Endothelial cell of umbilical vein (primary cell): ENCODE data around the gene YPEL1. TPM values are rescaled to one million over a fixed set of nuclear protein-coding genes. Genes with fewer than 3 reads are reported as not detected.

Experiments used
- BruUV-seq: library from RNA; stranded (reverse); fragments of 400-500 nt; replicated peaks from 2 replicates; lab custom pipeline; 2021; lab: Mats Ljungman, UMichigan
- CTCF ChIA-PET: fragments of 300-600, 350-600 bp; sonication (Branson Sonifier 250); formaldehyde crosslinking; loops from one replicate; lab custom pipeline; 2021; ENCODE audit warnings: antibody characterized with exemption, inconsistent platforms; lab: Charles Lee
- POLR2A ChIA-PET: fragments of 300-600, 350-600 bp; sonication (Branson Sonifier 250); formaldehyde crosslinking; loops from one replicate; lab custom pipeline; 2021; ENCODE audit warnings: antibody characterized with exemption, inconsistent platforms; lab: Charles Lee
- DNase-seq: peaks from one replicate; pipeline ENCODE4 v3.0.0-alpha.2; 2011; ENCODE audit warnings: low read depth, low spot score
- FAIRE-seq: peaks from 2 replicates; lab custom pipeline; 2011; peaks lifted over from hg19 to GRCh38; lab: Jason Lieb, UNC
- H2AFZ ChIP-seq: 2 replicates; pipeline ENCODE4 v1.6.0; 2012; ENCODE audit warnings: low read depth, low read length, control low read depth, inconsistent platforms
- H3K27ac ChIP-seq: 2 replicates; pipeline ENCODE4 v1.5.1; 2011; ENCODE audit warnings: low read depth, mild to moderate bottlenecking, control low read depth, low read length, moderate library complexity; ENCODE audit not compliant: insufficient read depth
- H3K27me3 ChIP-seq, 2 experiments: 2 replicates each; pipeline versions ENCODE4 v1.6.0 to v1.6.1; 2011; ENCODE audit warnings: low read length in 2 of 2, mixed read lengths in 1 of 2; ENCODE audit not compliant: control insufficient read depth in 2 of 2, insufficient read depth in 2 of 2
- H3K36me3 ChIP-seq, 2 experiments: 2 replicates in 1 of 2; 3 replicates in 1 of 2; pipeline ENCODE4 v1.5.1; 2011; ENCODE audit warnings: low read length in 2 of 2, mild to moderate bottlenecking in 1 of 2, moderate library complexity in 1 of 2; ENCODE audit not compliant: control insufficient read depth in 2 of 2, insufficient read depth in 2 of 2; ENCODE audit errors: extremely low read depth in 1 of 2
- H3K4me1 ChIP-seq: 3 replicates; pipeline ENCODE4 v1.5.1; 2011; ENCODE audit warnings: mild to moderate bottlenecking, low read length; ENCODE audit not compliant: control insufficient read depth, insufficient read depth; ENCODE audit errors: extremely low read depth
- H3K4me2 ChIP-seq: 2 replicates; pipeline ENCODE4 v1.6.1; 2011; ENCODE audit warnings: low read length, control low read depth, mixed read lengths; ENCODE audit not compliant: insufficient read depth
- H3K4me3 ChIP-seq, 3 experiments: fragments of 200-600 bp in 1 of 3; sonication (generic), shearing (Covaris generic) in 1 of 3; replicated peaks in 1 of 3; 2 replicates each; pipeline ENCODE4 v1.5.1; 2011 to 2016; ENCODE audit warnings: control low read depth in 3 of 3, low read length in 3 of 3, mild to moderate bottlenecking in 2 of 3, inconsistent platforms in 1 of 3, low read depth in 1 of 3, moderate library complexity in 1 of 3; ENCODE audit not compliant: insufficient read depth in 1 of 3
- H3K79me2 ChIP-seq: 2 replicates; pipeline ENCODE4 v1.6.0; 2012; ENCODE audit warnings: low read length, inconsistent platforms; ENCODE audit not compliant: control insufficient read depth, insufficient read depth
- H3K9ac ChIP-seq: replicated peaks from 2 replicates; pipeline ENCODE3; 2011; ENCODE audit warnings: low read length, control low read depth; ENCODE audit not compliant: insufficient read depth; ENCODE audit errors: extremely low read depth
- H3K9me1 ChIP-seq: replicated peaks from 3 replicates; pipeline ENCODE4 v1.6.0; 2011; ENCODE audit warnings: mild to moderate bottlenecking, low read length; ENCODE audit not compliant: control insufficient read depth, insufficient read depth; ENCODE audit errors: extremely low read depth
- H3K9me3 ChIP-seq: replicated peaks from 2 replicates; pipeline ENCODE4 v1.5.1; 2012; ENCODE audit warnings: low read length, inconsistent platforms; ENCODE audit not compliant: control insufficient read depth, insufficient read depth
- H4K20me1 ChIP-seq: replicated peaks from 2 replicates; pipeline ENCODE3; 2011; ENCODE audit warnings: mild to moderate bottlenecking, low read length; ENCODE audit not compliant: control insufficient read depth, insufficient read depth; ENCODE audit errors: extremely low read depth
- CTCF ChIP-seq, 2 donors: IDR thresholded peaks; 1 replicate in 1 of 2; 2 replicates in 1 of 2; pipeline ENCODE4 v1.5.1; 2011; ENCODE audit warnings: low read length in 2 of 2, mild to moderate bottlenecking in 2 of 2, moderate library complexity in 2 of 2, control low read depth in 1 of 2, inconsistent platforms in 1 of 2, low read depth in 1 of 2; ENCODE audit not compliant: insufficient read depth in 1 of 2; ENCODE audit errors: extremely low read depth in 1 of 2
- EZH2 ChIP-seq: IDR thresholded peaks from 2 replicates; pipeline ENCODE4 v1.6.1; 2012; ENCODE audit warnings: borderline replicate concordance, low read depth, mild to moderate bottlenecking, moderate library complexity, low read length, inconsistent platforms; ENCODE audit not compliant: severe bottlenecking
- FOS ChIP-seq: IDR thresholded peaks from 2 replicates; pipeline ENCODE4 v1.6.1; 2011; ENCODE audit warnings: mild to moderate bottlenecking, low read length, moderate library complexity, borderline replicate concordance; ENCODE audit not compliant: insufficient read depth
- GATA2 ChIP-seq: IDR thresholded peaks from 2 replicates; pipeline ENCODE4 v1.7.0; 2011; ENCODE audit warnings: low read depth, mild to moderate bottlenecking, moderate library complexity, mixed read lengths, low read length; ENCODE audit not compliant: insufficient read length, insufficient read depth
- JUN ChIP-seq: IDR thresholded peaks from 2 replicates; pipeline ENCODE4 v1.6.1; 2011; ENCODE audit warnings: borderline replicate concordance, low read depth; ENCODE audit not compliant: insufficient read length, insufficient read depth
- MAX ChIP-seq: IDR thresholded peaks from 2 replicates; pipeline ENCODE4 v1.6.1; 2011; ENCODE audit not compliant: insufficient read depth, insufficient read length
- MYC ChIP-seq: IDR thresholded peaks from one replicate; pipeline ENCODE4 v1.6.1; 2011; ENCODE audit warnings: mild to moderate bottlenecking, low read depth, low read length
- POLR2A ChIP-seq: IDR thresholded peaks from 2 replicates; pipeline ENCODE4 v1.6.1; 2012; ENCODE audit warnings: low read depth, mild to moderate bottlenecking, control low read depth, low read length
- POLR2AphosphoS5 ChIP-seq: IDR thresholded peaks from 2 replicates; pipeline ENCODE4 v1.6.1; 2012; ENCODE audit warnings: low read depth, mild to moderate bottlenecking, control low read depth, low read length, moderate library complexity; ENCODE audit not compliant: insufficient read depth
- dilution Hi-C: fragments of 300-500 bp; cut with MboI; formaldehyde crosslinking; loops from one replicate; pipeline ENCODE4 v1.15.0; 2019; ENCODE audit warnings: low sequenced_read_pairs; ENCODE audit not compliant: extremely low pct_ligation_motif_present
- intact Hi-C: fragments of 100-400 bp; cut with micrococcal nuclease; formaldehyde crosslinking; loops from one replicate; pipeline ENCODE4 v1.10.0; 2022
- polyA plus RNA-seq, 4 experiments: library from polyadenylated mRNA; depleted of rRNA in 3 of 4; stranded (reverse) in 3 of 4; unstranded in 1 of 4; fragments of >200 nt; gene quantifications; 2 replicates each; pipeline versions ENCODE4 v1.2.1 to v1.2.3, GENCODE V29; 2011 to 2012; ENCODE audit warnings: missing spikeins in 1 of 4
- total RNA-seq: library from RNA; stranded (reverse); gene quantifications from 2 replicates; pipeline ENCODE4 v1.2.3, GENCODE V29; 2021

The YPEL1 gene
- total and polyA plus RNA-seq, 2 donors (not counting 3 experiments of a cell fraction or from before 2014, with no cell fraction given) = 3.7 to 6.2 TPM

DNA sequence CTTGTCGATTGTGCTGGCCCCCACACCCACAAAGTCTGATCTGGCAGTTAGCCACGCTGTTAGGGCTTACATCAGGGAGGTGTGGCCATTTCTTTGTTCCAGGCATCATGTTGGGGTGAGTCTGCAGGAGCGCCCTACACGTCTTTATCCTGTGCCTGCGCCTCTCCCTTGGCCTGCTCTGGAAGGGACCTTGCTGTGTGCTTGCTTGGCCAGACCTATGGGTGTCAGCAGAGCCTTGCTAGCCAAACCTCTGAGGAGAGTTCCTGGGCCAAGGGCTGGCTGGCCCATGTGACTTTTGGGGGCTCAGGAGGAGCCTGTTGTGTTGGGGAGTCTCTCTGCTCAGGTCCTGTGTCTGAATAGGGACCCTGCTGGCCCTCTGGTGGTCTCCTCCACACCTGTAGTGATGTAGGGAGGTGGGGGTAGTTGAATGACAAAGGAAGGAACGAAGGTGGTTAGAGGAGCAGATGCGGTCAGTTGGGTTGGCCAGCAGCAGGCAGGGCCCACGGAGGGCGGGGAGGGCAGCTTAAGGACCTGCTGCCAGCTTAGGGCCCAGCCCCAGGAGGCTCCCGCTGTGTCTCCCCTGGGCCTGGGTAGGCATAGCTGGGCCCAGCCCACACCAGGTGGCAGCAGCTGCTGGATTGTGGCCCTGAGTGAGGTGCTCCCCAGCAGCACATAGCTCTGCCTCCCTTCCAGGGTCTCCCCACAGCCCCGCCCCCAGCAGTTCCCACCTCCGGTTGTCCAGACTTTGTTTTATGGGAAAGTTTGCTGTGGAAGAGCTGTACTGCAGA is 61.9 kb downstream of the YPEL1 start:
- Histone ChIP-seq H3K36me3 (peaks cover 6 to 39% of the 10 kb centered on the region in 2 experiments), H3K9ac (no peak overlapping the region), H3K9me3 (no peaks in the 10 kb centered on the region), H3K27me3 (no peaks in the 10 kb centered on the region), H3K79me2 (peaks cover 2% of the 10 kb centered on the region), H4K20me1 (no peaks in the 10 kb centered on the region), H3K4me2 (no peak overlapping the region), H2AFZ (no peak overlapping the region), H3K4me1 (no peaks in the 10 kb centered on the region), H3K27ac (no peak overlapping the region), H3K4me3 (no peak overlapping the region), H3K9me1 (no peaks in the 10 kb centered on the region)
- intact Hi-C loops (no loop called here), dilution Hi-C loops (no loop called here)
- DNase-seq (no peak), FAIRE-seq (no peak)
- no peak for TF ChIP-seq MAX
- no peak for TF ChIP-seq POLR2A
- TF ChIP-seq GATA2 = no peak
- TF ChIP-seq EZH2 = no peak
- no peak for TF ChIP-seq JUN
- TF ChIP-seq CTCF (IDR thresholded peaks at IDR 0.05; ENCODE audit: extremely low read depth in 1 of 2, insufficient read depth in 1 of 2, low read depth in 1 of 2, low read length in 2 of 2) = no peak
- no peak for TF ChIP-seq POLR2AphosphoS5
- no peak for TF ChIP-seq MYC
- no peak for TF ChIP-seq FOS
- no TSS peak for BruUV-seq
- CTCF ChIA-PET = no interaction called here
- POLR2A ChIA-PET = interaction anchor here (0.6 kb wide), 1 partner anchor 50 kb away, joined by 5 read pairs; no protein-coding TSS in a partner anchor
